Measurements from ENCODE around the gene RB1. TPM values are rescaled to one million over a fixed set of nuclear protein-coding genes. Genes with fewer than 3 reads are reported as not detected.

The RB1 gene
- total RNA-seq, 2 donors from 2014 or later: 18.7 to 20.1 TPM

DNA sequence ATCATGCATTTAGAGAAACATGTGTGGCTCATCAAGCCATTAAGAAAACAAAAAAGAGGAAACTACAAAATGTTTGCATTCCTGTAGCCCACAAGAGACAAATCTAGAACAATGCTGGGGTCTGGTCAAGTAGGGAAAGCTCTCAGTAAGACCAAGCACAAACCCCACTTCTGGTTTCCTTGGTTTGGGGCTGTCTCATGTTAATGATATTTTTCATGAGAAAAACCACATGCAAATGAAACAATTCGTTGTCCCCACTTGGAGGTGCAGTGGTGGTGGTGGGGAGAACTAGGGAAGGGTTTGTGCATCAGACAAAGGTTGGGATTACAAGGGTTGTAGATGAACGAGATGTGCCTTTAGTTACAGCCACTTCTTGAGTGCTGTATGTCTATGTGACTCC lies 7.0 kb upstream of the RB1 start:
- TF ChIP-seq, protein P1, sequence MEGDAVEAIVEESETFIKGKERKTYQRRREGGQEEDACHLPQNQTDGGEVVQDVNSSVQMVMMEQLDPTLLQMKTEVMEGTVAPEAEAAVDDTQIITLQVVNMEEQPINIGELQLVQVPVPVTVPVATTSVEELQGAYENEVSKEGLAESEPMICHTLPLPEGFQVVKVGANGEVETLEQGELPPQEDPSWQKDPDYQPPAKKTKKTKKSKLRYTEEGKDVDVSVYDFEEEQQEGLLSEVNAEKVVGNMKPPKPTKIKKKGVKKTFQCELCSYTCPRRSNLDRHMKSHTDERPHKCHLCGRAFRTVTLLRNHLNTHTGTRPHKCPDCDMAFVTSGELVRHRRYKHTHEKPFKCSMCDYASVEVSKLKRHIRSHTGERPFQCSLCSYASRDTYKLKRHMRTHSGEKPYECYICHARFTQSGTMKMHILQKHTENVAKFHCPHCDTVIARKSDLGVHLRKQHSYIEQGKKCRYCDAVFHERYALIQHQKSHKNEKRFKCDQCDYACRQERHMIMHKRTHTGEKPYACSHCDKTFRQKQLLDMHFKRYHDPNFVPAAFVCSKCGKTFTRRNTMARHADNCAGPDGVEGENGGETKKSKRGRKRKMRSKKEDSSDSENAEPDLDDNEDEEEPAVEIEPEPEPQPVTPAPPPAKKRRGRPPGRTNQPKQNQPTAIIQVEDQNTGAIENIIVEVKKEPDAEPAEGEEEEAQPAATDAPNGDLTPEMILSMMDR (conservative IDR thresholded peaks at IDR 0.05): no peak
- no peak overlapping the region for H3K4me3 ChIP-seq (ENCODE audit: low read length)
- no peak overlapping the region for H3K9ac ChIP-seq (ENCODE audit: extremely low read depth, low read length, poor library complexity, severe bottlenecking)
- H3K9me3 ChIP-seq (ENCODE audit: control insufficient read depth, low read length): no peaks in the 10 kb centered on the region
- Mint-ChIP-seq H3K4me1 (peaks cover 6% of the 10 kb centered on the region), H3K9me3 (no peaks in the 10 kb centered on the region), H3K27ac (no peak overlapping the region), H3K27me3 (ENCODE audit: insufficient read depth) (no peaks in the 10 kb centered on the region), H3K36me3 (ENCODE audit: low read depth) (no peaks in the 10 kb centered on the region), H3K4me3 (no peak overlapping the region)
- H3K27me3 ChIP-seq (ENCODE audit: control insufficient read depth, insufficient read depth, low read length, poor library complexity, severe bottlenecking): no peaks in the 10 kb centered on the region
- H3K27ac ChIP-seq (ENCODE audit: low read depth, low read length): no peak overlapping the region
- DNase-seq: no peak
- H3K36me3 ChIP-seq (ENCODE audit: control insufficient read depth, insufficient read depth, low read length): no peaks in the 10 kb centered on the region
- 82 to 100% methylated on average over 1 to 2 of the region's 2 CpGs for WGBS, 2 experiments (ENCODE audit: insufficient coverage in 1 of 2, insufficient read length in 1 of 2)
- peaks cover 2% of the 10 kb centered on the region for H3K4me1 ChIP-seq (ENCODE audit: control insufficient read depth, insufficient read depth, low read length)

DNA sequence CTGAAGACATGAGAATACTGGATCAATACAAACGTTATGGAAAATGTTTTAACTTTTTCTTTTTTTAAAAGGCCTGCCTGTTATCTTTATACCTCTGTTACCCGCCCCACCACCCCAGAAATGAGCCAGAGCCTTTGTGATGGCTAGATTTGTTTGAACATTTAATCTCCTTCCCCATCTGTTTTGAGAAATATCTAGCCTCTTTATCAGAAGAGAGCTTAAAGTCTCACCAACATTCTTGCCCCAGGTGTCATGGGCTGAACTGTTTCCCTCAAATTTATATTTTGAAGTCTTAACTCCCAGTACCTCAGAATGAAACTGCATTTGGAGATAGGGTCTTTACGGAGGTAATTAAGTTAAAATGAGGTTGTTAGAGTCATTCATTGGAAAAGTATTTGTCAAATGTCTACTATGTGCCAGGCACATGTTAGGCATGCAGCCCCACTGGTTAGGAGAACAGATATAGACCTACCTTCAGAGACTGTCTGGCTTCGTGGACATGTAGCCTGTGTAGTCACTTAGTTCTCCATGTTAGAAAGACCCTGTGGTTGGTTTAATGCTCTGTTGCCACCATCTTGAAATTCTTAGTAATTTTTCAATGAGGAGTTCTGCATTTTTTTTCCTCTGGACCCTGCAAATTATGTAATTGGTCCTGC lies 6.3 kb upstream of the RB1 start:
- H3K9me3 ChIP-seq (ENCODE audit: control insufficient read depth, low read length): no peaks in the 10 kb centered on the region
- H3K4me3 Mint-ChIP-seq: no peak overlapping the region
- no peaks in the 10 kb centered on the region for H3K27me3 Mint-ChIP-seq (ENCODE audit: insufficient read depth)
- no peaks in the 10 kb centered on the region for H3K9me3 Mint-ChIP-seq
- no peak overlapping the region for H3K4me3 ChIP-seq (ENCODE audit: low read length)
- no peak for DNase-seq
- H3K4me1 Mint-ChIP-seq: peaks cover 7% of the 10 kb centered on the region
- H3K4me1 ChIP-seq (ENCODE audit: control insufficient read depth, insufficient read depth, low read length): no peaks in the 10 kb centered on the region
- TF ChIP-seq, protein P1 (conservative IDR thresholded peaks at IDR 0.05): no peak
- H3K27me3 ChIP-seq (ENCODE audit: control insufficient read depth, insufficient read depth, low read length, poor library complexity, severe bottlenecking): no peaks in the 10 kb centered on the region
- H3K36me3 Mint-ChIP-seq (ENCODE audit: low read depth): no peaks in the 10 kb centered on the region
- no peaks in the 10 kb centered on the region for H3K36me3 ChIP-seq (ENCODE audit: control insufficient read depth, insufficient read depth, low read length)
- H3K27ac ChIP-seq (ENCODE audit: low read depth, low read length): no peak overlapping the region
- H3K9ac ChIP-seq (ENCODE audit: extremely low read depth, low read length, poor library complexity, severe bottlenecking): no peak overlapping the region
- WGBS, 2 experiments (ENCODE audit: insufficient coverage in 1 of 2, insufficient read length in 1 of 2): 92% methylated on average over 4 of the region's 4 CpGs; no CpG with 5 or more reads in 1 of the 2 experiments
- H3K27ac Mint-ChIP-seq: no peak overlapping the region

DNA sequence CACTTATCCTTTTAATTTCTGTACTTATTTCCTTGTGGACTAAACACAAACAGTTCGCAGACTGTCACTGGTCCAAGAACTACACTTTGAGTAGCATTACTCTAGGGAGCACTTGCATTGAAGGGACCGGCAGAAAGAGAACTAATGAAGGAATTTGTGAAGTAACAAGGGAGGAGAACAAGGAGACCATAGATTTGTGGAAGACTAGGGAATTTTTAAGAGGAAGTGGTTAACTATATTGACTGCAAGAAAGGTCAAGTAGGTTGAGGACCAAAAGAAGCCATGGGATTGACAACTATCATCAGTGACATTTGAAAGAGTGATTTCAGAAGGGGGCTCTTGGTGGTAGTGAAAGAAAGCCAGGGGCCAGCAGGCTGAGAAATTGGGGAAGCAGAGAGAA lies 4.0 kb upstream of the RB1 start:
- TF ChIP-seq, protein P1 (conservative IDR thresholded peaks at IDR 0.05): no peak
- no peak for DNase-seq
- Mint-ChIP-seq H3K27ac (no peak overlapping the region), H3K27me3 (ENCODE audit: insufficient read depth) (peaks cover 1% of the 10 kb centered on the region), H3K36me3 (ENCODE audit: low read depth) (no peaks in the 10 kb centered on the region), H3K4me1 (peaks cover 19% of the 10 kb centered on the region), H3K9me3 (no peaks in the 10 kb centered on the region), H3K4me3 (no peak overlapping the region)
- Histone ChIP-seq H3K9me3 (ENCODE audit: control insufficient read depth, low read length) (no peaks in the 10 kb centered on the region), H3K9ac (ENCODE audit: extremely low read depth, low read length, poor library complexity, severe bottlenecking) (no peak overlapping the region), H3K27me3 (ENCODE audit: control insufficient read depth, insufficient read depth, low read length, poor library complexity, severe bottlenecking) (no peaks in the 10 kb centered on the region), H3K27ac (ENCODE audit: low read depth, low read length) (no peak overlapping the region), H3K4me3 (ENCODE audit: low read length) (no peak overlapping the region), H3K4me1 (ENCODE audit: control insufficient read depth, insufficient read depth, low read length) (no peaks in the 10 kb centered on the region), H3K36me3 (ENCODE audit: control insufficient read depth, insufficient read depth, low read length) (no peaks in the 10 kb centered on the region)
- WGBS, 2 experiments (ENCODE audit: insufficient coverage in 1 of 2, insufficient read length in 1 of 2): 89 to 99% methylated on average over 2 of the region's 2 CpGs
